Lung (tissue), 12 donors: ENCODE data around the gene TAF8. TPM values are rescaled to one million over a fixed set of nuclear protein-coding genes. Genes with fewer than 3 reads are reported as not detected.

Experiments used
- ATAC-seq: fragments of 200-7000 bp; cut with Tn5 transposase; one replicate; pipeline ENCODE4 v1.9.1; 2020; ENCODE audit warnings: moderate number of reproducible peaks; ENCODE audit not compliant: insufficient read depth, low FRiP score
- DNase-seq, 3 donors: peaks; one replicate each; pipeline ENCODE4 v3.0.0-alpha.2; 2013 to 2017
- H3K27ac ChIP-seq, 2 donors: one replicate each; pipeline ENCODE4 v1.5.1; 2013; ENCODE audit warnings: mild to moderate bottlenecking in 2 of 2, moderate library complexity in 2 of 2, control low read depth in 1 of 2, inconsistent platforms in 1 of 2, low read depth in 1 of 2, low read length in 1 of 2
- H3K27me3 ChIP-seq, 3 donors: one replicate each; pipeline ENCODE4 v1.5.1; 2013; ENCODE audit warnings: low read length in 2 of 3; ENCODE audit not compliant: control insufficient read depth in 3 of 3, insufficient read depth in 3 of 3
- H3K36me3 ChIP-seq, 4 donors: one replicate each; pipeline ENCODE4 v1.5.1; 2013; ENCODE audit warnings: low read length in 4 of 4, mild to moderate bottlenecking in 1 of 4, moderate library complexity in 1 of 4; ENCODE audit not compliant: control insufficient read depth in 4 of 4, insufficient read depth in 4 of 4
- H3K4me1 ChIP-seq, 5 donors: one replicate each; pipeline ENCODE4 v1.5.1; 2013; ENCODE audit warnings: low read length in 5 of 5, mild to moderate bottlenecking in 2 of 5, moderate library complexity in 1 of 5; ENCODE audit not compliant: control insufficient read depth in 5 of 5, insufficient read depth in 5 of 5
- H3K4me3 ChIP-seq: one replicate; pipeline ENCODE4 v1.5.1; 2013; ENCODE audit warnings: mild to moderate bottlenecking, control low read depth, moderate library complexity
- H3K9ac ChIP-seq, 2 donors: one replicate each; pipeline ENCODE4 v1.5.1; 2013; ENCODE audit warnings: low read length in 2 of 2, control low read depth in 1 of 2; ENCODE audit not compliant: insufficient read depth in 1 of 2
- H3K9me3 ChIP-seq, 4 donors: one replicate each; pipeline ENCODE4 v1.5.1; 2013; ENCODE audit warnings: low read length in 3 of 4, mild to moderate bottlenecking in 1 of 4, moderate library complexity in 1 of 4; ENCODE audit not compliant: control insufficient read depth in 4 of 4, insufficient read depth in 3 of 4
- CTCF ChIP-seq: IDR thresholded peaks from 2 replicates; pipeline ENCODE4 v1.5.1; 2012; ENCODE audit warnings: mild to moderate bottlenecking; ENCODE audit errors: control extremely low read depth, extremely low read depth
- WGBS, 2 donors: extraction: QIAGEN DNeasy Blood & Tissue Kit; methylation state at CpG; one replicate each; pipeline ENCODE4 v1.1.7; 2013; 5-methylcytosine and 5-hydroxymethylcytosine counted together
- polyA plus RNA-seq, 2 donors: library from polyadenylated mRNA; stranded (reverse); fragments of 200-250 nt; gene quantifications; one replicate each; pipeline ENCODE4 v1.2.1, GENCODE V29; 2013
- total RNA-seq, 2 donors: library from RNA; depleted of rRNA in 1 of 2; stranded (reverse); fragments of >200 nt in 1 of 2; gene quantifications; one replicate each; pipeline ENCODE4 v1.2.1, GENCODE V29; 2014 to 2021
- donor health status: control.
- donor health status: control.
- donor health status: Bipolar disorder and iron deficiency.
- donor health status: healthy.
- donor health status: DM: yes; HTN: yes; CAD: no.

Gene TAF8
- total and polyA plus RNA-seq, 4 donors = 14.0 to 26.7 (median 17.0) TPM

- ATAC-seq (no peak), DNase-seq (no peak)
- no peak for TF ChIP-seq CTCF
- no peaks in the 10 kb centered on the region for H3K4me1 ChIP-seq
- 95 to 97% methylated on average over 7 of the region's 7 CpGs for WGBS, 2 donors
- no peak overlapping the region for H3K4me3 ChIP-seq
- no peaks in the 10 kb centered on the region for H3K27me3 ChIP-seq
- peak overlapping the region in 1 of 2 donors; percentile 89 for H3K27ac ChIP-seq
- H3K9me3 ChIP-seq = no peaks in the 10 kb centered on the region
- peaks cover 25 to 38% (median 31%) of the 10 kb centered on the region in 4 donors for H3K36me3 ChIP-seq
- H3K9ac ChIP-seq = no peak overlapping the region
Observed at GRCh38 chr6:42068173-42068572, 17.8 kb downstream of the TAF8 start.

- Histone ChIP-seq H3K4me1 (no peaks in the 10 kb centered on the region), H3K36me3 (peaks cover 22 to 43% (median 33%) of the 10 kb centered on the region in 4 donors), H3K9ac (no peak overlapping the region), H3K27ac (peak overlapping the region in 1 of 2 donors; percentile 55), H3K9me3 (no peaks in the 10 kb centered on the region), H3K27me3 (no peaks in the 10 kb centered on the region), H3K4me3 (no peak overlapping the region)
- DNase-seq (no peak), ATAC-seq (no peak)
- TF ChIP-seq CTCF = no peak
- 97% methylated on average over 5 of the region's 5 CpGs for WGBS, 2 donors
Observed at GRCh38 chr6:42068872-42069522, 18.7 kb downstream of the TAF8 start.

GRCh38 chr6:42071881-42072583, 21.7 kb downstream of the TAF8 start:
- H3K4me3 ChIP-seq = no peak overlapping the region
- no peak for TF ChIP-seq CTCF
- no peak overlapping the region for H3K9ac ChIP-seq
- no peak for ATAC-seq
- H3K27me3 ChIP-seq = no peaks in the 10 kb centered on the region
- H3K27ac ChIP-seq = no peak overlapping the region
- DNase-seq = no peak
- no peaks in the 10 kb centered on the region for H3K9me3 ChIP-seq
- H3K4me1 ChIP-seq = no peaks in the 10 kb centered on the region
- peaks cover 12 to 43% (median 33%) of the 10 kb centered on the region in 4 donors for H3K36me3 ChIP-seq
- WGBS, 2 donors = 76 to 87% methylated on average over 6 of the region's 6 CpGs
